Measurements from ENCODE around the gene ECI1. TPM values are rescaled to one million over a fixed set of nuclear protein-coding genes. Genes with fewer than 3 reads are reported as not detected.

The ECI1 gene
- polyA plus RNA-seq, 4 donors = 86.1 to 246 (median 166) TPM

DNA sequence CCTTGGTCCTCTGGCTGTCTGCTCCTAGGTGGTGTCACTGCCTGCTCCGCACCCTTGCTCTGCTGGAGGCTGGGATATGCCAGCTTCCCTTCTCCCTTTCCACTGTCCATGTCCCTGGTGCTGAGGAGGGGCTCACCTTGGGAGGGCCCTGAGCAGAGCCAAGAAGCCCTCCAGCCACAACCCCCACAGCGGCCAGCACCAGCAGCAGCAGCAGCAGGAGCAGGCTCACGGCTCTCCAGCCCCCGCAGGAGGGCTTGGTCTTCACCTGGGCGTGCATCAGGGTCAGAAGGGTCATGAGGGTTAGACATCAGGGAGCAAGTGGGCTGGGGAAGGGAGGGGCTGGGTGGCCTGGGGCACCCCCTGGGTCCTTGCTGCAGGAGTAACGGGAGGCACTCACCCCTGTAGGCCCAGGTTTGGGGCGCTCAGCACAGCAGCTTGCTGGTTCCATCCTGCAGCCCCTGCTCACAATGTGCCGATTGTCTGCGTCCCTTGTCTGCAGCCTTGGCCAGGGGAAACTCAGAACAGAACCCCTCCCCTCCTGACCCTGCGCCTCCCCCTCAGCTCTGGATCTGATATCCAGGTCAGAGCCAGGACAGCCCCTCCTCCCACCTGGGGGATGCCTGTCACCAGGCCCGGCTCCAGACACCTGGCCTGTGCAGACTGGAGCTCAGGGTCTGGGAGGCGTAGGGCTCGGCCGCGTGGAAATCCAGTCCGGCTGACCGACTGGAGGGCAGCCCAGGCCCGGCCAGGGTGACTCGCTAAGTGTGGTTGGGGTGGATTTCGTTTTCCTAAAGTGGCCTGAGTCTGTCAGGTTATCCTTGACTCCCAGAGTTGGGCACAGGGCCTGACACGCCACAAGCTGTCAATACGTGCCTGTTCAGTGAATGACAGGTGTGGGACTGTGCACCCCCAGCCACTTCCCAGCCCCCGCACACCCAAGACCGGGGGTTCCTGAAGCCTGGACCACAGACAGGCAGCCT lies 40.7 kb downstream of the ECI1 start, which contains the start of gene BRICD5:
Gene BRICD5 (minus strand): TSS at position 478 of the 980 bp plus-strand sequence. CDS start 30 bp downstream, at position 448.
- WGBS, 3 donors = 76 to 82% (median 76%) methylated on average over 24 of the region's 24 CpGs
- DNase-seq = no peak
- Histone ChIP-seq H3K36me3 (ENCODE audit: control insufficient read depth in 3 of 3, insufficient read depth in 2 of 3, low read depth in 1 of 3, low read length in 3 of 3) (peaks cover 0 to 64% (median 2%) of the 10 kb centered on the region in 3 donors), H3K9me3 (ENCODE audit: control insufficient read depth in 2 of 2, insufficient read depth in 1 of 2, low read depth in 1 of 2, low read length in 1 of 2) (no peaks in the 10 kb centered on the region), H3K4me1 (ENCODE audit: control insufficient read depth in 3 of 3, insufficient read depth in 2 of 3, low read depth in 1 of 3, low read length in 2 of 3) (peaks cover 2 to 24% (median 6%) of the 10 kb centered on the region in 3 donors), H3K27ac (ENCODE audit: low read depth in 1 of 3, low read length in 2 of 3) (no peak within 1 kb of the TSS), H3K4me3 (ENCODE audit: low read depth in 1 of 3, low read length in 3 of 3) (no peak within 1 kb of the TSS), H3K27me3 (ENCODE audit: control insufficient read depth in 3 of 3, insufficient read depth in 3 of 3, low read length in 3 of 3) (no peaks in the 10 kb centered on the region)
- no peak for FAIRE-seq

DNA sequence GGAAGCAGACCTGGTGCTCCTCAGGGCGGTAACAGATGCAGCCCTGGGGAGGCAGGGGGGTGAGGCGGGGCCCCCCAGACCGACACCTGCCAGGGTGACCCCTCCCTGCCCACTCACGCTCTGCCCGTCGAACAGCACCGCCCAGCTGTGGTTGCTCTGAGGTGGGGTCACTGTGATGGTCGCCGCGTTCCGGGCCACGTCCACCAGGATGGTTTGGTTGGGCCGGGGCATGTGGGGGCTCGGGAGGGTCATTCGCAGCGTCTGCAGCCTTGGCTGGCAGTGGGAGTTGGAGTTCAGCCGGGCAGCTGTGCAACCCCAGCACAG lies 41.4 kb downstream of the ECI1 start:
- FAIRE-seq = no peak
- H3K4me3 ChIP-seq (ENCODE audit: low read depth in 1 of 3, low read length in 3 of 3) = no peak overlapping the region
- no peaks in the 10 kb centered on the region for H3K9me3 ChIP-seq (ENCODE audit: control insufficient read depth in 2 of 2, insufficient read depth in 1 of 2, low read depth in 1 of 2, low read length in 1 of 2)
- peaks cover 0 to 64% (median 2%) of the 10 kb centered on the region in 3 donors for H3K36me3 ChIP-seq (ENCODE audit: control insufficient read depth in 3 of 3, insufficient read depth in 2 of 3, low read depth in 1 of 3, low read length in 3 of 3)
- no peak for DNase-seq
- no peak overlapping the region for H3K27ac ChIP-seq (ENCODE audit: low read depth in 1 of 3, low read length in 2 of 3)
- H3K27me3 ChIP-seq (ENCODE audit: control insufficient read depth in 3 of 3, insufficient read depth in 3 of 3, low read length in 3 of 3) = no peaks in the 10 kb centered on the region
- WGBS, 3 donors = 89 to 92% (median 91%) methylated on average over 12 to 17 of the region's 17 CpGs
- peaks cover 2 to 24% (median 6%) of the 10 kb centered on the region in 3 donors for H3K4me1 ChIP-seq (ENCODE audit: control insufficient read depth in 3 of 3, insufficient read depth in 2 of 3, low read depth in 1 of 3, low read length in 2 of 3)

DNA sequence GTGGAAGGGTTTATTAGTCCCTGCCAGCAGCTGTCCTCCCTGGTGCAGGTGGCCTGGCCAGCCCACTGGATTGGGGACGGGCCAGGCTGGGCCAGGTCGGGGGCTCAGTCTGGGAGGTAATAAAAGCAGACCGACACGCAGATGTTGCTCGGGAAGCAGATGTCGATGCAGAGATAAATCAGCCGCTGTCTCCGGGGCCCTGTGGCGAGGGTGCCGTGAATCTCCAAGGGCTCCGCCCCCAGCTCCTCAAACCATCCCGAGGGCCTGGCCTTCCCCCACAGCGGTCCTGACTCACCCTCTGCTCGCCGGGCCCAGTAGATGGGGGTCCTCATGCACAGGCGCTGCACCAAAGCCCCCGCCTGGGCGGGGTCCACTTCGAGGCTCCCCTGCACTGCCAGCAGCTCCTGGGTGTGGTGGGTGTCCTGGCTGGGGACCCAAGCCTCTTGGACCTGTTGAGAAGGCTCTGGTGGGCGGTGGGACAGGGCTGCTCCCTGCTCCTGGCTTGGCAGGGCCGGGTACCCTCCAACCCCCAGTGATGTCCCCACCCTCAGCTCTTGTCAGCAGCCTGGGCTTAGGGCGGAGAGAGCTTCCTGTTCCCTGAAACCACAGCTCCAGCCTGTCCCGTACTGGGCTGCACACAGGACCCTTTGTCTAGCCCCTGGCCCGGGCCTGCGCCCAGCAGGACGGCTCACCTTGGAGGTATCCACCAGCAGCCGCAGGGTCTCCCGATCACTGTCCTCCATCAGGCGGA lies 42.0 kb downstream of the ECI1 start:
- Histone ChIP-seq H3K36me3 (ENCODE audit: control insufficient read depth in 3 of 3, insufficient read depth in 2 of 3, low read depth in 1 of 3, low read length in 3 of 3) (peaks cover 0 to 64% (median 2%) of the 10 kb centered on the region in 3 donors), H3K27ac (ENCODE audit: low read depth in 1 of 3, low read length in 2 of 3) (no peak overlapping the region), H3K4me3 (ENCODE audit: low read depth in 1 of 3, low read length in 3 of 3) (no peak overlapping the region), H3K27me3 (ENCODE audit: control insufficient read depth in 3 of 3, insufficient read depth in 3 of 3, low read length in 3 of 3) (no peaks in the 10 kb centered on the region), H3K4me1 (ENCODE audit: control insufficient read depth in 3 of 3, insufficient read depth in 2 of 3, low read depth in 1 of 3, low read length in 2 of 3) (peaks cover 4 to 27% (median 6%) of the 10 kb centered on the region in 3 donors), H3K9me3 (ENCODE audit: control insufficient read depth in 2 of 2, insufficient read depth in 1 of 2, low read depth in 1 of 2, low read length in 1 of 2) (no peaks in the 10 kb centered on the region)
- WGBS, 3 donors = 87 to 94% (median 90%) methylated on average over 29 of the region's 29 CpGs
- no peak for FAIRE-seq
- DNase-seq = no peak

DNA sequence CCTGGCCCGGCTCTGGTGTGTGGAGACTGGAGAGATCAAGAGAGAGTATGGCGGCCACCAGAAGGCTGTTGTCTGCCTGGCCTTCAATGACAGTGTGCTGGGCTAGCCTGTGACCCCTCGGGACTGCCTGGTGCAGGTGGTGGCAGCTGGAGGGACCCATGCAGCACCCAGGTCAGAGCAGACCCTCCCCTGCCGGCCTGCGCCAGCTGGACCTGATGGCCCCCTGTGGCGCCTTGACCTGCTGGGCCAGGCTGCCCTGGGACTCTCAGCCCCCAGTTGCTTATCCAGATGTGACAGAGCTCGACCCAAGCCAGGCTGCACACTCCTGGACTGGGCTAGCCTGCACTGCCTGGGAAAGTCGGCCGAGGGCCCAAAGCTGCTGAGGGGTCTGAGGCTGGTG lies 42.6 kb downstream of the ECI1 start:
- no peaks in the 10 kb centered on the region for H3K27me3 ChIP-seq (ENCODE audit: control insufficient read depth in 3 of 3, insufficient read depth in 3 of 3, low read length in 3 of 3)
- WGBS, 3 donors = 93 to 95% (median 94%) methylated on average over 8 to 9 of the region's 9 CpGs

DNA sequence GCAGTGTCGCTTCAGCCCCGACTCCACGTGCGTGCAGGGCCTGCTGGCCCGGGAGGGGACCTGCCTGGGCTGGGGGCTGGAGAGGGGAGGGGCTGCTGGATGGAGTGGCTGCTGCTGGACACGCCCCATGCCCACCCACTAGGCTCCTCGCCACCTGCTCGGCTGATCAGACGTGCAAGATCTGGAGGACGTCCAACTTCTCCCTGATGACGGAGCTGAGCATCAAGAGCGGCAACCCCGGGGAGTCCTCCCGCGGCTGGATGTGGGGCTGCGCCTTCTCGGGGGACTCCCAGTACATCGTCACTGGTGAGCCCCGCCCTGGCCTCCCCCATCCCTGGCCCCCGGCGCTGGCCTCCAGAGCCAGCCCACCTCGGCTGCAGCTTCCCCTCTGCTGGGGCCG lies 43.1 kb downstream of the ECI1 start:
- Histone ChIP-seq H3K9me3 (ENCODE audit: control insufficient read depth in 2 of 2, insufficient read depth in 1 of 2, low read depth in 1 of 2, low read length in 1 of 2) (peaks cover 0 to 5% of the 10 kb centered on the region in 2 donors), H3K4me3 (ENCODE audit: low read depth in 1 of 3, low read length in 3 of 3) (no peak overlapping the region), H3K36me3 (ENCODE audit: control insufficient read depth in 3 of 3, insufficient read depth in 2 of 3, low read depth in 1 of 3, low read length in 3 of 3) (peaks cover 0 to 64% (median 2%) of the 10 kb centered on the region in 3 donors), H3K27ac (ENCODE audit: low read depth in 1 of 3, low read length in 2 of 3) (no peak overlapping the region), H3K27me3 (ENCODE audit: control insufficient read depth in 3 of 3, insufficient read depth in 3 of 3, low read length in 3 of 3) (peaks cover 0 to 3% (median 0%) of the 10 kb centered on the region in 3 donors), H3K4me1 (ENCODE audit: control insufficient read depth in 3 of 3, insufficient read depth in 2 of 3, low read depth in 1 of 3, low read length in 2 of 3) (peaks cover 2 to 22% (median 4%) of the 10 kb centered on the region in 3 donors)
- DNase-seq = no peak
- WGBS, 3 donors = 75 to 85% (median 82%) methylated on average over 22 to 23 of the region's 23 CpGs
- no peak for FAIRE-seq

More for the DNA sequence above, 42.6 kb downstream of the ECI1 start:
- H3K4me1 ChIP-seq (ENCODE audit: control insufficient read depth in 3 of 3, insufficient read depth in 2 of 3, low read depth in 1 of 3, low read length in 2 of 3) = peaks cover 4 to 26% (median 6%) of the 10 kb centered on the region in 3 donors
- FAIRE-seq (no peak), DNase-seq (no peak)
- no peak overlapping the region for H3K4me3 ChIP-seq (ENCODE audit: low read depth in 1 of 3, low read length in 3 of 3)
- H3K36me3 ChIP-seq (ENCODE audit: control insufficient read depth in 3 of 3, insufficient read depth in 2 of 3, low read depth in 1 of 3, low read length in 3 of 3) = peaks cover 0 to 64% (median 2%) of the 10 kb centered on the region in 3 donors
- H3K27ac ChIP-seq (ENCODE audit: low read depth in 1 of 3, low read length in 2 of 3) = no peak overlapping the region
- no peaks in the 10 kb centered on the region for H3K9me3 ChIP-seq (ENCODE audit: control insufficient read depth in 2 of 2, insufficient read depth in 1 of 2, low read depth in 1 of 2, low read length in 1 of 2)

DNA sequence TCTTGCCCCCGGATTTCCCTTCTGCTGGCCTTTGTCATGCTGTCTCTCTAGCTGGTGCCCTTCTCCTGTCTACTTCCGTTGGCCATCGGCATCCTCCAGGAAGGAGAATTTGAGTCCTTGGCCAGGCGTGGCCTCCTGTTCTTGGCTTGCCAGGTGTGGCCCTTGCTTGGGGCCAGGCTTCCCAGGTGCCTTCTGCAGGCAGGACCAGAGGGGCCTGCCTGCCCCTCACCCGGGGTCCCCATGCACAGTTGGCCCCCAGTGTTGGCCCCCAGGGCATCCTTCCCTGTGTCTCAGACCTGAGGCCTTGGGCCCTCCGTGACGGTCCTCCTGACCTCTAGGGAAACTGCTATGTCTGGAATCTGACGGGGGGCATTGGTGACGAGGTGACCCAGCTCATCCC lies 43.5 kb downstream of the ECI1 start:
- DNase-seq (no peak), FAIRE-seq (no peak)
- H3K4me3 ChIP-seq (ENCODE audit: low read depth in 1 of 3, low read length in 3 of 3) = no peak overlapping the region

DNA sequence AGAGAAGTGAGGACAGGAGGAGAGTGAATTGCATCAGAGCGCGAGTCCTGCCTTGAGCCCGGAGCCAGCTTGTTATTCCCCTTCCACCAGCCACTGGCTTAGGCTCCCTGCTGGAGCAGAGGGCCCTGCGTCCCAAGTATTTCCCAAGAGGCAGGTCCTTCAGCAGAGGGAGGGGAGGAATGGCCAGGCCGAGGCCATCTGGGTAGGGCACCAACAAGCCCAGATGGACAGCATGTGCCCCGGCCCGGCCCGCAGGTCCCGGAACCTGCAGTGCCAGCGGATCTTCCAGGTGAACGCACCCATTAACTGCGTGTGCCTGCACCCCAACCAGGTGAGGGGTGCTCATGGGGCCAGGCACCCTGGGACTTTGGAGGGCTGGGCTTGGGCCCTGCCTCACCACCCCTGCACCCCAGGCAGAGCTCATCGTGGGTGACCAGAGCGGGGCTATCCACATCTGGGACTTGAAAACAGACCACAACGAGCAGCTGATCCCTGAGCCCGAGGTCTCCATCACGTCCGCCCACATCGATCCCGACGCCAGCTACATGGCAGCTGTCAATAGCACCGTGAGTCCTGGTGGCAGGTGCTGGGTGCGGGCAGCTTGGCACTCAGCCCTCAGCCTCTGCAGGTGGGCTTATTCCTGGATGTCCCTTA lies 44.5 kb downstream of the ECI1 start:
- FAIRE-seq = no peak
- no peak overlapping the region for H3K27ac ChIP-seq (ENCODE audit: low read depth in 1 of 3, low read length in 2 of 3)
- peaks cover 0 to 3% (median 0%) of the 10 kb centered on the region in 3 donors for H3K27me3 ChIP-seq (ENCODE audit: control insufficient read depth in 3 of 3, insufficient read depth in 3 of 3, low read length in 3 of 3)
- peaks cover 0 to 6% of the 10 kb centered on the region in 2 donors for H3K9me3 ChIP-seq (ENCODE audit: control insufficient read depth in 2 of 2, insufficient read depth in 1 of 2, low read depth in 1 of 2, low read length in 1 of 2)
- H3K4me3 ChIP-seq (ENCODE audit: low read depth in 1 of 3, low read length in 3 of 3) = no peak overlapping the region
- no peak for DNase-seq
- peaks cover 0 to 8% (median 2%) of the 10 kb centered on the region in 3 donors for H3K4me1 ChIP-seq (ENCODE audit: control insufficient read depth in 3 of 3, insufficient read depth in 2 of 3, low read depth in 1 of 3, low read length in 2 of 3)
- 94 to 96% (median 94%) methylated on average over 22 to 23 of the region's 23 CpGs for WGBS, 3 donors
- peaks cover 0 to 53% (median 2%) of the 10 kb centered on the region in 3 donors for H3K36me3 ChIP-seq (ENCODE audit: control insufficient read depth in 3 of 3, insufficient read depth in 2 of 3, low read depth in 1 of 3, low read length in 3 of 3)

More for the DNA sequence above, 43.5 kb downstream of the ECI1 start:
- peaks cover 0 to 3% (median 0%) of the 10 kb centered on the region in 3 donors for H3K27me3 ChIP-seq (ENCODE audit: control insufficient read depth in 3 of 3, insufficient read depth in 3 of 3, low read length in 3 of 3)
- 89 to 91% (median 91%) methylated on average over 9 of the region's 9 CpGs for WGBS, 3 donors
- peaks cover 0 to 17% (median 3%) of the 10 kb centered on the region in 3 donors for H3K4me1 ChIP-seq (ENCODE audit: control insufficient read depth in 3 of 3, insufficient read depth in 2 of 3, low read depth in 1 of 3, low read length in 2 of 3)
- peaks cover 0 to 6% of the 10 kb centered on the region in 2 donors for H3K9me3 ChIP-seq (ENCODE audit: control insufficient read depth in 2 of 2, insufficient read depth in 1 of 2, low read depth in 1 of 2, low read length in 1 of 2)
- no peak overlapping the region for H3K27ac ChIP-seq (ENCODE audit: low read depth in 1 of 3, low read length in 2 of 3)
- peaks cover 0 to 62% (median 2%) of the 10 kb centered on the region in 3 donors for H3K36me3 ChIP-seq (ENCODE audit: control insufficient read depth in 3 of 3, insufficient read depth in 2 of 3, low read depth in 1 of 3, low read length in 3 of 3)

DNA sequence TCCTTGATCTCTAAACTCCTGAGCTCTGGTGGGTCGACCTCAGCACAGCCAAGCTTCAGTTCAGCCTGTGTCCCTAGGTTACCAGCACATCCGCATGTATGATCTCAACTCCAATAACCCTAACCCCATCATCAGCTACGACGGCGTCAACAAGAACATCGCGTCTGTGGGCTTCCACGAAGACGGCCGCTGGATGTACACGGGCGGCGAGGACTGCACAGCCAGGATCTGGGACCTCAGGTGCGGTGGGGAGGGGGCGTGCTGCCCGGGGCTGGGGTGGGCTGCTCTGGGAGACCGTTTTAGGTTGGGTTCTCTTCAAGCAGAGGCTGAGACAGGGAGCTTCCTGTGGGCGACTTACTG lies 45.0 kb downstream of the ECI1 start:
- Histone ChIP-seq H3K4me3 (ENCODE audit: low read depth in 1 of 3, low read length in 3 of 3) (peak overlapping the region in 1 of 3 donors; percentile 90), H3K4me1 (ENCODE audit: control insufficient read depth in 3 of 3, insufficient read depth in 2 of 3, low read depth in 1 of 3, low read length in 2 of 3) (peaks cover 0 to 8% (median 2%) of the 10 kb centered on the region in 3 donors), H3K9me3 (ENCODE audit: control insufficient read depth in 2 of 2, insufficient read depth in 1 of 2, low read depth in 1 of 2, low read length in 1 of 2) (peaks cover 0 to 6% of the 10 kb centered on the region in 2 donors), H3K27ac (ENCODE audit: low read depth in 1 of 3, low read length in 2 of 3) (peak overlapping the region in 1 of 3 donors; percentile 97), H3K27me3 (ENCODE audit: control insufficient read depth in 3 of 3, insufficient read depth in 3 of 3, low read length in 3 of 3) (peaks cover 0 to 3% (median 0%) of the 10 kb centered on the region in 3 donors), H3K36me3 (ENCODE audit: control insufficient read depth in 3 of 3, insufficient read depth in 2 of 3, low read depth in 1 of 3, low read length in 3 of 3) (peaks cover 0 to 48% (median 2%) of the 10 kb centered on the region in 3 donors)
- FAIRE-seq (no peak), DNase-seq (no peak)
- 78 to 84% (median 78%) methylated on average over 18 of the region's 18 CpGs for WGBS, 3 donors
